IMR-90 (cell line): ENCODE results near the gene PLPPR3.

Experiments
- BHLHE40 ChIP-seq: fragments of 150-350 bp; IDR thresholded peaks from 2 replicates; pipeline ENCODE4 v1.6.1; 2016; ENCODE audit warnings: mild to moderate bottlenecking, low read depth, low read length
- CEBPB ChIP-seq: IDR thresholded peaks from 2 replicates; pipeline ENCODE4 v1.6.1; 2012; ENCODE audit warnings: low read depth, low read length, improper control_type of control experiment
- MAZ ChIP-seq: IDR thresholded peaks from 2 replicates; pipeline ENCODE4 v1.6.1; 2012; ENCODE audit warnings: low read depth, mild to moderate bottlenecking, low read length, improper control_type of control experiment, moderate library complexity, borderline replicate concordance
- MXI1 ChIP-seq: IDR thresholded peaks from 2 replicates; pipeline ENCODE4 v1.6.1; 2012; ENCODE audit warnings: low read depth, mild to moderate bottlenecking, low read length, moderate library complexity, borderline replicate concordance
- POLR2A ChIP-seq: IDR thresholded peaks from 2 replicates; pipeline ENCODE4 v1.6.1; 2012; ENCODE audit warnings: mild to moderate bottlenecking, low read depth, low read length
- RAD21 ChIP-seq: IDR thresholded peaks from 2 replicates; pipeline ENCODE4 v1.6.1; 2012; ENCODE audit warnings: low read length, improper control_type of control experiment
- RFX5 ChIP-seq: IDR thresholded peaks from 2 replicates; pipeline ENCODE4 v1.8.0; 2012; ENCODE audit warnings: low read depth, mild to moderate bottlenecking, low read length, moderate library complexity
- SMC3 ChIP-seq: fragments of 150-350 bp; IDR thresholded peaks from 2 replicates; pipeline ENCODE4 v1.6.1; 2016; ENCODE audit warnings: low read depth, mild to moderate bottlenecking, antibody characterized with exemption, low read length, moderate library complexity
- TF ChIP-seq, protein P1 (sequence below): conservative IDR thresholded peaks from 2 replicates; pipeline ENCODE4 v1.5.1; 2012; ENCODE audit warnings: mild to moderate bottlenecking, low read depth, low read length, improper control_type of control experiment

DNA sequence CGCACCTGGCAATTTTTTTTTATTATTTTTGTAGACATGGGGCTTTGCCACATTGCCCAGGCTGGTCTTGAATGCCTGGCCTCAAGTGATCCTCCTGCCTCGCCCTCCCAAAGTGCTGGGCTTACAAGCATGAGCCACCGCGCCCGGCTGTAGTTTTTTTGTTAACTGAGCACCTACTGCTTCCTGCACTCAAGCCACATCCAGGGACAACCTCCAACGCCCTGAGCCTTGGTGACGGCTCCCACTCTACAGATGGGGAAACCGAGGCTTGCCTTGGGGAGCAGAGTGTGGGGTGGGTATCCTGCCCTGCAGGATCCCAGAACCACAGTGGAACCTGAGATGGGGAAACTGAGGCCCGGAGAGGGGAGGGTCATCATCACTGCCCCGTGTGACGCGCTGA lies 33.4 kb upstream of the PLPPR3 start:
- TF ChIP-seq, protein P1, sequence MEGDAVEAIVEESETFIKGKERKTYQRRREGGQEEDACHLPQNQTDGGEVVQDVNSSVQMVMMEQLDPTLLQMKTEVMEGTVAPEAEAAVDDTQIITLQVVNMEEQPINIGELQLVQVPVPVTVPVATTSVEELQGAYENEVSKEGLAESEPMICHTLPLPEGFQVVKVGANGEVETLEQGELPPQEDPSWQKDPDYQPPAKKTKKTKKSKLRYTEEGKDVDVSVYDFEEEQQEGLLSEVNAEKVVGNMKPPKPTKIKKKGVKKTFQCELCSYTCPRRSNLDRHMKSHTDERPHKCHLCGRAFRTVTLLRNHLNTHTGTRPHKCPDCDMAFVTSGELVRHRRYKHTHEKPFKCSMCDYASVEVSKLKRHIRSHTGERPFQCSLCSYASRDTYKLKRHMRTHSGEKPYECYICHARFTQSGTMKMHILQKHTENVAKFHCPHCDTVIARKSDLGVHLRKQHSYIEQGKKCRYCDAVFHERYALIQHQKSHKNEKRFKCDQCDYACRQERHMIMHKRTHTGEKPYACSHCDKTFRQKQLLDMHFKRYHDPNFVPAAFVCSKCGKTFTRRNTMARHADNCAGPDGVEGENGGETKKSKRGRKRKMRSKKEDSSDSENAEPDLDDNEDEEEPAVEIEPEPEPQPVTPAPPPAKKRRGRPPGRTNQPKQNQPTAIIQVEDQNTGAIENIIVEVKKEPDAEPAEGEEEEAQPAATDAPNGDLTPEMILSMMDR: no peak
- TF ChIP-seq POLR2A (no peak), MXI1 (no peak), CEBPB (no peak), SMC3 (no peak), RFX5 (no peak), RAD21 (no peak), MAZ (no peak), BHLHE40 (no peak)
